HG02798 (cell line): ENCODE data around the gene KLF7.

ENCODE experiments used
- ATAC-seq: cut with Tn5 transposase; IDR thresholded peaks from one replicate; pipeline ENCODE4 v1.9.1; 2021; ENCODE audit warnings: mild to moderate bottlenecking; ENCODE audit not compliant: unreplicated experiment, poor library complexity

The KLF7 gene

GRCh38 chr2:207165121-207166038, at the start of gene KLF7:
KLF7 (minus strand) TSS chr2:207165948; CDS start chr2:207165568, 380 bp downstream.
- no peak for ATAC-seq

DNA sequence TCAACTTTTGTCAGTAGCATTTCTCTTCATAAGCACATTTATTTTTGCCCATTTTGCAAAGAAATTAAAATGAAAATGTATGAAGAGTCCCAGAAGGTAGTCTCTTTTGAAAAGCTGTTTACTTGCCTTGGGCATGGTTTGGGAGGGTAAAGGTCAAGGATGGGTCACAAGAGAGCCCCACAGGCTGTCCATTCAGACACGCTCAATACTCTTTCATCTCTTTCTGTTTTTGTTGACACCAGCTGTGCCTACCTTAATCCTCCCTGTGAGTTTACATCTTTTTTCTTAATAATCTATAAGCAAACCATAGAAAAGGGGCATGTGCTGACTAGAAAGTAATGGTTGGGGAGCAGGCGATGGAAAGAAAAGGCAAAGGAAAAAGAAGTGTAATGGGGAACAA, 49.6 kb upstream of the KLF7 start:
- ATAC-seq: no peak

- no peak for ATAC-seq
Observed at GRCh38 chr2:207214446-207214845, 48.7 kb upstream of the KLF7 start.

- no peak for ATAC-seq
Observed at GRCh38 chr2:207206011-207206410, 40.3 kb upstream of the KLF7 start.

DNA sequence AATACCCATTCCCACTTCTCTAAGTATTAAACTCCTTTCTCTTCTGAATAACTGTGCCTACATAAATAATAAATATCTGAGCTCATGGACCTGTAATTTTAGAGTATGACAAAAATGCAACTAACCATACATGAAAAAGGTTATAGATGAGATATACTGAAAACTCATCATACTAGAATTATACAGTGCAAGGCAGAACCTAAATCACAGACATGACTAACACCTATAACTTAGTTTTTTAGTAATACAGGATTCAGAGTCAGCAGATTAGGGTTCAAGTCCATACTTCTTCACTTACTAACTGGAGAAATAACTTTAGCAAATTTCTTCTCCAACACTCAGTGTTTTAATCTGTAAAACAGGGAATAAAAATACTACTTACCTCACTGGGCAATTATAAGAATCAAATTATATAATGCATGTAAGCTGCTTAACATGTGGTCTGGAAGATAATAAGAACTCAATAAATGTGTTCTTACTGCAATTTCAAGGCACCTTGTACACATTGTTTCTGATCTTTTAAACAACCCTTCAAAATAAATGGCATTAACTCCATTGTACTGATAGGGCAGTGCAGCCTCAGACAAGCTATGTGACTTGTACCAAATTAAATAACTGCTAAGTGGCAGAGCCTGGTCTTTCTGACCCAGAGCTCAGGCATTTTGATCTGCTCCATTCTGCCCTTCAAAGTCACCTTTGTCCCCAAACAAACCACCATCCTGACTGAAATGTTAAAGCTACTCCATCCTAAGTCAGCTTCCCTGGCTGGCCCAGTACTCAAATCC, 39.6 kb upstream of the KLF7 start:
- ATAC-seq: no peak

DNA sequence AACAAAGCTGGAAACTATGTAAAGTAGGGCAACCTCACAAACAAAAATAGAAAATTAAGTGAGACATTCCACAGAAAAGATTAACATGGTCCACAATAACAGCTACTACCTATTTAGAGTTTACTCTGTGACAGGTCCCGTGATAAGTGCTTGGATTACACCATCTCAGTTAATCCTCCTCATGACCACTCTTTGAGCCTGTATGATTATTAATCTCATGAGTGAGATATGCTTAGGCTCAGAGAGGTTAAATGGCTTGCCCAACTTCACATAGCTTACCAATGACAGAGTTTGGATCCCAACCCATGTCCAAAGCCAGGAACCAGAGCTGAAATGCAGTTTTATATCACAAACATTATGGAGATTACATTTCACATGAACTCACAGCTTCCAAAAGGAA, 37.3 kb upstream of the KLF7 start:
- ATAC-seq: no peak

GRCh38 chr2:207202645-207203044, 36.9 kb upstream of the KLF7 start:
- ATAC-seq: no peak

DNA sequence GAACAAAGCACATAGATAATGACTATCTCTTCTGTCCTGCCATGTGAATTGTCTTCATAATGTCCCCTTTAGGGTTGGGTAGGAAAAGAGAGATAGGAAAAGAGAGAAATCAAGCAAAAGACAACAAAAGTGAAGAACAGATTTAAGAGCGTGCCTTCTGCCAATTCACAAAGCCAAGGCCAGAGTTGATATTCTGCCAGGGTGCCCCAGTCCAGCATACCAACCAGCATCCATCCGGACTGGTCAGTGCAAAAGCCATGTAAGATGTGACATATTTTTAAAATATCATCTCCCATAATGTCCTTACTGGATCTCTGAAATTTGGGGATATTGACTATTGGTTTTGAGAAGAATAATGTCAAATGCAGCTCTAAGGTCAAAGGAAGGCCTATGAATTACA, 35.7 kb upstream of the KLF7 start:
- ATAC-seq: no peak

- no peak for ATAC-seq
Observed at GRCh38 chr2:207200136-207200535, 34.4 kb upstream of the KLF7 start.

DNA sequence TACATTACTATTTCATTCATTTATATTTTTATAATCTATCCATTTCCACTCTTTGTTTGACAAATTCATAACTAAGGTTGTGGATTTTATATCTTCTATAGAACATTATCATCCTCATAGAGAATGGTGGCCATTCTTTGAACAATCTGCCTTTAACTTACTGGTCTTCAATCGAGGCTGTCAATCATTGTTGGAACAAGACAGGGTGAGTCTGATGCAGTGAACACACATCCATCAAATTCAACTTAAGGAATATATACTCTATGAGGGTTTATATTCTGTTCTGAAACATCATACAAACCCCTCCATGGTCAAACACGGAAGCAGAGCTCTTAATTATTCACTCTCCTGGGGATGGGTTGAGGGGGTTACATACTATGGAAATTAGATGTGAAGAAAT, 28.3 kb upstream of the KLF7 start:
- no peak for ATAC-seq

GRCh38 chr2:207188626-207189419, 23.1 kb upstream of the KLF7 start:
- ATAC-seq: no peak

- no peak for ATAC-seq
Observed at GRCh38 chr2:207185372-207185771, 19.6 kb upstream of the KLF7 start.

DNA sequence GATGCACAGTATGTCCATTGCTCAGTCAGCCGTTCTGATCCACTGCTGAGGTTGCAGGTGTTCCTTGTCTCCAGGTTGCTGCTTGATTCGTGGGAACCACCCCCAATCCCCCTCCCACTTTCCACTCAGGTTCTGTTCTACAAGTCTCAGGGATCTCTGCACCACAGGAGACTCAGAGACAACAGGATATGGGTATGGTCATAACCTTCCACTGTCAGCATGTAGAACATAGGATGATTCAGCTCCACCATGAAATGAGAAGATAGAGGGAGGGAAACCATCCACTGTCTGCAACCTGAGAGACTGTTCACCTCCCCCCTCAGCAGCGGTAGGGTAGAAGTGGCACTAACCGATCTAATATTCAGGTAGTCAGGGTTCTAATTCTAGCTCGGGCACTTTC, 19.0 kb upstream of the KLF7 start:
- ATAC-seq: no peak

DNA sequence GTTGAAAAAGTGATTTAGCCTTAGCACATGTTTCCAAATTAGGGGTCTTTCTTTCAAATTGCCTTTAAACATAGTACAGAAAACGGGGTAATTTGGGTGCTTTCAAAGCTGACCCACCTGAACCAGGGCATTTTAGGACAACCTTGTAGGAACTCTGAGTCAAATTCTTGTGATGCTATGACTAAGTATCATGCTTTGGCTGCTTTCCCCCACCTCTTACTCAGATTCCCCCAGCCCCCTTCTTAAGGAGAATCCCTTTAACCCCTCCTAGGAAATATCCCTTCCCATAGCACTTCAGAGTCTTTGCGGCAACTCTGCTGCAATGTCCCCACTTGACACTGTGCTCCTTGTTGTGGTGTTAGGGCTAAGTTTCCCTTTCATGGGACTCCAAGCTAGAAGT, 18.6 kb upstream of the KLF7 start:
- no peak for ATAC-seq

DNA sequence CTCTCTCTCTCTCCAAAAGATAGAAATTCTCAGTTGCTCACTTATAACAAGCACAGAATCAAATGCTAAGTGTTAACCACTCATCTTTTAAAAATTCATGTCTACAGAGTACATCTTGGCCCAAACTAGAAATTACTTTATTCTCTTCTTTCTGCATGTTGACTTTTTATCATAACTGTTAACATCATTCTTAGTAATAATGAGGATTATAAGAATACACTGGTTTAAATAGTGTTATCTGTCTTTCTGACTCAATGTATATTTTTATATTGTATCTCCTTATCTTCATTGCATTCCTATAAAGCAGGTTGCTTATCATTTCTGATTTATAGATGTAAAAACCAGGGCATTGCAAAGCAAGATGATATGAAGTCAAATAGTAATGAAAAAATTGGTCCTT, 17.8 kb upstream of the KLF7 start:
- ATAC-seq: no peak

DNA sequence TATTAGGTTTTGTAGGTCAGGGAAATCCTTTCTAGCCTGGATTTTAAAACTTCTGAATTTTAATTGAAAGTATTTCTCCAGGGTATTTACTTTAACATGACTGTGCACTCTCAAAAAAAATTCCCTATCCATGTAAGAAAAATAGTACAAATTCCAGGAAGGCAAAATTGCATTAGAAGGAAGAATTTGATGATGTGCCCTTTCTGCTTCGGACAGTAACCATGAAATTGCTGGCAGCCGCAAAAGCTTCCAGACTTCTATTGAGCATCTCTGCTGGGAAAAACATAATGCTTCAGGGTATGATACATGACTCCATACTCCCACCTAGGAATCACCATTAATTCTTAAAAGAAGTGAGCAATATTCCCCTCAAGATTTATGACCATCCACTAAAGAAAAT, 17.2 kb upstream of the KLF7 start:
- ATAC-seq: no peak

- no peak for ATAC-seq
Observed at GRCh38 chr2:207181526-207182274, 16.0 kb upstream of the KLF7 start.

DNA sequence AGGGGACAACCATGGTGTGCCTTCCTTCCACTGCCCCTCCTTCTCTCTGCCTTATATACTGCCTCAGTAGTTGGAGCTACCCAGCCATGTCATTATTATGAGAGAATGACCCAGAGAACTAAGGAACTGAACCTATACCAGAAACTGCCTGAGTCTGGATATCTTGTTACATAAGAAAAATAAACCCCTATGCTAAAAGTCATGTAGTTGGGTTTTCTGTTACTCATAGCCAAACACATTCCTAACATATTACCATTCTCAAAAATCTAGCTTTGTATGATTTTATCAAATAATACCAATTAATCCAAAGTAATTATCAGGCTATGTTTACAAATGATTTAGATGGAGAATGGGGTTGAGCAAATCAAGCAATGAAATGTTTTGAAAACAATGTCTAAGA, 15.0 kb upstream of the KLF7 start:
- ATAC-seq: no peak

DNA sequence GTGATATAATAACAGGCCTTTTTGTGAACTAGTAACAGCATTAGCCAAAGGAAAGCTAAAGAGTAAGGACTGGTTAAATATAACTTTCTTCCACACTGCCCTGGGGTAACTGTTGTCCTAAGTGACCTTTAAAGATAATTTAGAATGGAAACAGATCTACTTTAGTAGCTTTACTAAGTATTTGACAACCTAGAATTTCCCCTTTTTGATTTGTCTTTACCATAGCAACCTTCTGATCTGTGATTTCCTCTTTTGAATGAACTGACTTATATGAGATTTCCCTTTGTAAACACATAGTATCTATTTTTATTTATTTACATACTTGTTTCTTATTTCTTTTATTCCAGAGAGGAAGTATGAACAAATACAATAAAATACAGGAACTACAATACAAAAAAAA, 10.5 kb upstream of the KLF7 start:
- no peak for ATAC-seq

DNA sequence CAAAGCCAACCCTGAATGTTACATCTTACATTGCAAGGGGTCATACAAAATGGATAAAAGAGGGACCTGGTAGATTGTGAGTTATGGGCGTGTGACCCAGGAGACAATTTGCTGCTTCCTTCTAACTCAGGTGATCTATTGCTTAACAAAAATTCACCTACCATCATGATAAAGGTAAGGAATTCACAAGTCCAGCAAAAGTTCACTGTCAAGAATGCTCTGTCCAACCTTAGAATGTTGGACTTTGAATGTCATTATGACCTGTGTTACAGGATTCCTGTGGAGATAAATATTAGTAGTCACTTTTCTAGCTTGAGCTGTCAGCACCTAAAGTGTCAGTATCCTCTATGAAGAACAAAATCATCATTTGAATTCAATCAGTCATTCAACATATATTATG, 7.9 kb upstream of the KLF7 start:
- ATAC-seq: no peak
